ENCODE data around the gene ACSBG1.

Gene ACSBG1

GRCh38 chr15:78203346-78204225 is 30.8 kb downstream of the ACSBG1 start:
- TF ChIP-seq POLR2AphosphoS5 (IDR thresholded peaks at IDR 0.05; ENCODE audit: low read depth, low read length) (no peak), REST (IDR thresholded peaks at IDR 0.05; ENCODE audit: insufficient read depth in 1 of 2, low read depth in 2 of 2, low read length in 2 of 2) (no peak), SIN3A (IDR thresholded peaks at IDR 0.05; ENCODE audit: borderline replicate concordance, insufficient read depth, low read length) (no peak), FOXP2 (optimal IDR thresholded peaks at IDR 0.05; ENCODE audit: borderline replicate concordance, extremely low read depth, extremely low read length, insufficient read depth) (no peak), TAF1 (IDR thresholded peaks at IDR 0.05; ENCODE audit: borderline replicate concordance, insufficient read depth, low read length) (no peak)

- TF ChIP-seq SIN3A (IDR thresholded peaks at IDR 0.05; ENCODE audit: borderline replicate concordance, insufficient read depth, low read length) (no peak), FOXP2 (optimal IDR thresholded peaks at IDR 0.05; ENCODE audit: borderline replicate concordance, extremely low read depth, extremely low read length, insufficient read depth) (no peak), TAF1 (IDR thresholded peaks at IDR 0.05; ENCODE audit: borderline replicate concordance, insufficient read depth, low read length) (no peak), POLR2AphosphoS5 (IDR thresholded peaks at IDR 0.05; ENCODE audit: low read depth, low read length) (no peak), REST (IDR thresholded peaks at IDR 0.05; ENCODE audit: insufficient read depth in 1 of 2, low read depth in 2 of 2, low read length in 2 of 2) (no peak)
Measured at GRCh38 chr15:78201281-78202190, 32.8 kb downstream of the ACSBG1 start.

- TF ChIP-seq POLR2AphosphoS5 (IDR thresholded peaks at IDR 0.05; ENCODE audit: low read depth, low read length), result no peak
- TF ChIP-seq SIN3A (IDR thresholded peaks at IDR 0.05; ENCODE audit: borderline replicate concordance, insufficient read depth, low read length), result no peak
- TF ChIP-seq REST (IDR thresholded peaks at IDR 0.05; ENCODE audit: insufficient read depth in 1 of 2, low read depth in 2 of 2, low read length in 2 of 2), result no peak
- TF ChIP-seq FOXP2 (optimal IDR thresholded peaks at IDR 0.05; ENCODE audit: borderline replicate concordance, extremely low read depth, extremely low read length, insufficient read depth), result no peak
Measured at GRCh38 chr15:78200276-78200930, 34.0 kb downstream of the ACSBG1 start.

- TF ChIP-seq REST (IDR thresholded peaks at IDR 0.05; ENCODE audit: insufficient read depth in 1 of 2, low read depth in 2 of 2, low read length in 2 of 2) (no peak), TAF1 (IDR thresholded peaks at IDR 0.05; ENCODE audit: borderline replicate concordance, insufficient read depth, low read length) (no peak), FOXP2 (optimal IDR thresholded peaks at IDR 0.05; ENCODE audit: borderline replicate concordance, extremely low read depth, extremely low read length, insufficient read depth) (no peak), POLR2AphosphoS5 (IDR thresholded peaks at IDR 0.05; ENCODE audit: low read depth, low read length) (no peak), SIN3A (IDR thresholded peaks at IDR 0.05; ENCODE audit: borderline replicate concordance, insufficient read depth, low read length) (no peak)
Measured at GRCh38 chr15:78197632-78198031, 36.7 kb downstream of the ACSBG1 start.

Measured in PFSK-1 (cell line).